ENCODE data around the gene TEAD4. TPM values are rescaled to one million over a fixed set of nuclear protein-coding genes. Genes with fewer than 3 reads are reported as not detected.
A peak's percentile ranks its signal among the peaks of the same experiment; 100 is the strongest.

TEAD4 gene
- 10.9 and 11.3 TPM in 2 replicates for total RNA-seq (2014; rRNA removed; shearing (Covaris generic))

DNA sequence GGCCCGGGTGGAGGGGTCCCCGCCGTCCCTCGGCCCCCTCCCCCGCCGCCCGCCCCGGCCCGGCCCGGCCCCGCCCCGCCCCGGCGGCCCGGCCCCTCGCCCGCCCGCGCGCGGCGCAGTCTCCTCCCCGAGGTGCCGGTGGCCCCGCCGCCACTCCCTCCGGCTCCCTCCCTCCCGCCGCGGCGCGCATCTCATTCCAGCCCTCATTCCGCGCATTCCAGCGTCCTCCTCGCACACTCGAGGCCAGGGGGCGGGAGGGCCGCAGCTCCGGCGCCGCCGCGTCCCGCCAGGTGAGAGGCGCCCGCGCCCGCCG, at the start of gene TEAD4:
TEAD4 (plus strand) TSS at position 206 of the 313 bp plus-strand sequence.
- peak; percentile 75 for DNase-seq (ENCODE audit: low read depth)

GRCh38 chr12:2912216-2912575, 47.0 kb upstream of the TEAD4 start:
- no peak for DNase-seq (ENCODE audit: low read depth)

DNA sequence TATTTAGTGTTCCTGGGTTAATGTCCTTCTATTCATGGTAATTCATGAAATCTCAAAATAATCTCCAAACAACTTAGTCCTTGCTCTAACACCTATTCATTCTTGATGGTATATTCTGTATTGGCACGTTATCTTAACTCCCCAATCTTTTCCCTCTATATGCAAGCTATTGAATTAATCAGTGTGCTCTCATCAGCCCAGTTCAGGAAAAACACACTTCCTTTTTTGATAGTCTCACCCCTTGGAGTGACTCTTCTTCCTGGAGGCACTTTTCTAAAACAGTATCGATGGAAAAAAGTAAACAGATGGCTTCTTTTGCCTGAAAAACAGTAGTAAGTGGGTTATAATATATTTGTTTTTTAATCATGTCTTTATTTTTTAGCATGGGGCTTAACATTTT, 39.9 kb upstream of the TEAD4 start:
- no peak for DNase-seq (ENCODE audit: low read depth)

DNA sequence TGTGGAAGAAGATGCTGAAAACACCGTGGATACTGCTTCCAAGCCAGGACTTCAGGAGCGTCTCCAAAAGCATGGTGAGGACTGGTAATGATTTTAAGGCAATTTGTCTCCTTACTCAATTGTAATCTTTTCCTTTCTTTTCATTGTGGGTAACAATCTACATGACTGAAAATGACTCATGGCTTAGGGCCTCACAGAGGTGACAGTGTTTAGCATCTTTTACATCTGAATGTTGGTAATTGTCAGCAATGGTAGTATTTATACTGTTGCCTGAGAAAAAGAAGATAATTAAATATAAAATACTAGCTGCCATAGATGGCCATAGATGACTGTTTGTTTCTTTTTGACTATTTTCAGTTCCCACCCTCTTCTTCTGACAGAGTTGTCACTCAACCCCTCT, 36.9 kb upstream of the TEAD4 start:
- peak; percentile 5 for DNase-seq (ENCODE audit: low read depth)

- no peak for DNase-seq (ENCODE audit: low read depth)
Observed at GRCh38 chr12:2923057-2923456, 36.1 kb upstream of the TEAD4 start.

- DNase-seq (ENCODE audit: low read depth), result peak; percentile 29
Observed at GRCh38 chr12:2924019-2924418, 35.2 kb upstream of the TEAD4 start.

DNA sequence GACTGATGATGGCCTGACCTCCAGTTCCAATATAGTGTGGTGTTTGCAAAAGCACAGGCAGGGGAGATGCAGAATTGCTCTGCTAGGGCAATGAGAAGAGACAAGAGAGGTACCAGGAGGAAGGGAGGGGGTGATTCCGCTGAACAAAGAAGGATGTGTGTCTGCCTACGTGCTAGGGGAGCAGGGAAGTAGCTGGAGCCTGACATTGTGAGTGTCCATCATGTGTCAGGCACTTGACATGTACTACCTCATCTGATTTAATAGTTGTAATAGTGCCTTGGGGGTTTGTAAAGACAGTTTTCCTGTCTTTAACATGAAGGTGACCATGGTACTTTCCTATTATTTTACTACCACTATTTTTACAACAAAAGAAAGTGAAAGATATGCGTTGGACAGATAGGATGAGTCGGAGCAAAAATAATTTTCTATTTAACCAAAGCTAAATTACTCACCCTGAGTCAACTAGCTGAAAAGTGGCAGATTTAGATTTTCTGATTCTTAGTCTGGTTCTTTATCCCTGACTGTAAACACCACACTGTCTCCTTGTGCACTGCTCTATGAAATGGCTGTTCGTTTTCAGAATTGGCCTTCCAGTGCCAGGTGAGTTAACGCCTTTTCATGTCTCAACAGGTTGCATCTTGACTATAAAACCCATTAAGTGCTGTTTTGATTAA, 33.7 kb upstream of the TEAD4 start:
- DNase-seq (ENCODE audit: low read depth), result no peak

- no peak for DNase-seq (ENCODE audit: low read depth)
Observed at GRCh38 chr12:2930865-2931264, 28.3 kb upstream of the TEAD4 start.

DNA sequence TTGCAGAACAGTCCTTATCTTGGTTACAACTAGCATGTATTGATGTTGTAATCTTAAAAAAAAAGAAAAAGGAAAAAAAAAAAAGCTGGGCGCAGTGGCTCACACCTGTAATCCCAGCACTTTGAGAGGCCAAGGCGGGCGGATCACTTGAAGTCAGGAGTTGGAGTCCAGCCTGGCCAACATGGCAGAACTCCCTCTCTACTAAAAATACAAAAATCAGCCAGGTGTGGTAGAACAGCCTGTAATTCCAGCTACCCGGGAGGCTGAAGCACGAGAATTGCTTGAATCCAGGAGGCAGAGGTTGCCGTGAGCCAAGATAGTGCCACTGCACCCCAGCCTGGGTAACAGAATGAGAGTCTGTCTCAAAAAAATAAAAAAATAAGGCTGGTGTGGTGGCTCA, 25.6 kb upstream of the TEAD4 start:
- DNase-seq (ENCODE audit: low read depth), result no peak

GRCh38 chr12:2934371-2934770, 24.8 kb upstream of the TEAD4 start:
- DNase-seq (ENCODE audit: low read depth), result no peak

DNA sequence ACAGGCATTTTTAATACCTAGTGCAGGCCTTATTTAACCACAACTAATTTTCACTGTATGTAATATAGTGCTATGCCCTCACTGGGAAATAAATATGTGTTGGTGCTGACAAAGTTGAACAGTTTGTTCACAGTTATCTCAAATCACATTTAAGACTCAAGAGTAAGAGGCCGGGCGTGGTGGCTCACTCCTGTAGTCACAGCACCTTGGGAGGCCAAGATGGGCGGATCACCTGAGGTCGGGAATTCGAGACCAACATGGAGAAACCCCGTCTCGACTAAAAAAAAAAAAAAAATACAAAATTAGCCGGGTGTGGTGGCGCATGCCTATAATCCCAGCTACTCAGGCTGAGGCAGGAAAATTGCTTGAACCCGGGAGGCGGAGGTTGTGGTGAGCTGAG, 22.9 kb upstream of the TEAD4 start:
- DNase-seq (ENCODE audit: low read depth), result no peak

DNA sequence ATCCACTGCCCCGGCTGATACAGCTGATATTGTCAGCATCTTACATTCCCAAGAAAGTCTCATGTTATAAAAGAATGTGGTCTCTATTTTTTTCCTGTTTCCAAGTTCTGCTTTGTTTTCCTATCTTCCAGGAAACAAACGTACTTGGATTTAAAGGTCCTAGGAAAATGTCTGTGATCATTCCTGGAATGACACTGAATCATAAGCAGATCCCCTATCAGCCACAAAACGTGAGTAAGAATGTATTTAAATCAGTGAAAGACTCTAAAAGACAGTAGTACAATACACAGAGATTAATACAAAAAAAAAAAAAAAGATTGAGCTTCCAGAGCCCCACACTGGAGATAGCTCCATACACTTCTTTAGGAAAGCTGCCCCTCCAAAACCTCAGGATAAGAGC, 21.7 kb upstream of the TEAD4 start:
- DNase-seq (ENCODE audit: low read depth), result no peak

DNA sequence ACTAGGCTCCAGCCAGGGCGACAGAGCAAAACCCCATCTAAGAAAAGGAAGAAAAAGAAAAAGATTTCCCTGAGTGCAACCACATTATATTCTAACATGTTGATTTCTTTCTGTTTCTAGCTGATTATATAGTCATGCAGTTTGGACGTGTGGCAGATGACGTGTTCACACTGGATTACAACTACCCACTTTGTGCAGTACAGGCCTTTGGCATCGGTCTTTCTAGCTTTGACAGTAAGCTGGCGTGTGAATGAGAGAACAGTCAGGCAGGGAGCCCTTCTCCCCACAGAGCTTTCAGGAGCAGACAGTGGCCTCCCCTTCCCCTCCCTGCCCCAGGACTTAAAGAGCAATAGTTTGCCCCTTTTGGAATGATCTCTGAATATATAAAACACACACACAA, 20.0 kb upstream of the TEAD4 start:
- no peak for DNase-seq (ENCODE audit: low read depth)

DNA sequence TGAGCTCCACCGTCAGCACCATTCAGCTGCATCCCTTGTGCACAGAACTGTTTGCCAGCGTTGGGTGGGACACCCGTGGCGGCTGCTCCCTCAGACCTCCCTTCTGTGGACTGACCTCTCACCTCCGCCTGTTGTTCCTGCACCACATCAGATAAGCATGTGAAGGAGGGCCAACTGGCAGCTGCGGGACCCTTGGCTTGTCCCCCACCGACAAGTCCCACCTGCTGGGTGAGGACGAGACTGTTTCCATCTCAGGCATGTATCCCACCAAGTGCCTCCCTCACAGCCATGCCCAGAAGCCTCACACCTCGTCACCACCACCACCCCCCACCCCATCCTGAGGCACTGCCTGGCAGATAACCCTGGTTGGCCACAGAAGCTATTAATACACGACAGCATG, 18.6 kb upstream of the TEAD4 start:
- DNase-seq (ENCODE audit: low read depth), result no peak

GRCh38 chr12:2941524-2941923, 17.7 kb upstream of the TEAD4 start:
- no peak for DNase-seq (ENCODE audit: low read depth)

- DNase-seq (ENCODE audit: low read depth), result no peak
Observed at GRCh38 chr12:2944401-2945047, 14.7 kb upstream of the TEAD4 start.

GRCh38 chr12:2949411-2949810, 9.8 kb upstream of the TEAD4 start:
- DNase-seq (ENCODE audit: low read depth), result peak; percentile 6

DNA sequence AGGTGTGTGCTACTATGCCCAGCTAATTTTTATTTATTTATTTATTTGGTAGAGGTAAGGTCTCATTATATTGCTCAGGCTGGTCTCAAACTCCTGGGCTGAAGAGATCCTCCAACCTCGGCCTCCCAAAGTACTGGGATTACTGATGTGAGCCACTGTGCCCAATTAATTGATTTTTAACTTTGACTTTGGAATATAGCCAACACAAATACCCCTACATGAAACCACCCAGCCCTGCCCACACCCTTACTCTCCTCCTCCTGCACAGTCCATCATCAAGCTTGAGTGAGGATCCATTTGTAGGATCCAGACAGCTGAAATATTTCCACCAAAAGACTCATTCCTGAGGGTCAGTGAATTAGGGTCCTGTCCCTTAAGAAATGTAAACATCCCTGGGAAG, 3.3 kb upstream of the TEAD4 start:
- no peak for DNase-seq (ENCODE audit: low read depth)

- peak; percentile 19 for DNase-seq (ENCODE audit: low read depth)
Observed at GRCh38 chr12:2957816-2958431, 1.3 kb upstream of the TEAD4 start.

DNA sequence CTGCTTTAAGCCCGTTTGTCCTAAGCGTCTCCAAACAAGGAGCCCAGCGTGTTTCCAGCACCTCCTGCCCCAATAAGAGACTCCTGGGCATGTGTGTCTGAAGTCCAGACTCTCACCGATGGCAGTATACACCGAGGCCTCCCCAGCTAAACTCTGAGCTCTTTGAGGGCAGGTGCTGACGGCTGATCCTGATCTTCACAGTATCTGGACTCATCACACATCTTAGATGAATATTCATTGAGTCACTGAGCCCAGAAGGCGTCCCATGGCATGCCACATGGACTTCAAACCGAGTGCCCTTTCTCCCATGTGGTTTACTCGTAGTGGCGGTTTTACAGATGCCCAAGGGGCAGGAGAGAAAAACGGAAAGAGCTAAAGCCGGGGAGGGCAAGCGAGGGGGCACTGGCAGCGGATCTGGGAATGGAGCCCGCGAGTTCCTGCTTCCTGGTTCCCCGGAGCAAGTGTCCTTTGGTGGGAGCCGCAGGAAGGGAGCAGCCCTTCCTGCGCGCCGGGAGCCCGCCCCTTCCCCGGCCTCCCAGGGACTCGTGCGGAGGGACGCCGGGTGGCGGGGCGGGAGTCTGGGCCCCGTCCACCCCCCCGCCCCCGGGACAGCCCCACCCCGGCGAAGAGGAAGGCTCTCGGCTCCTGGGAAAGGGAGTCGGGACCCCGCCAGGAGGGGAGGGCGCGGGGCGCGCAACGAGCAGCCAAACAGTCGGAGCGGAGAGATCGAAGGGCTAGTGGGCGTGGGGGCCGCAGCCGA, 585 bp upstream of the TEAD4 start:
- peak; percentile 88 for DNase-seq (ENCODE audit: low read depth)

DNA sequence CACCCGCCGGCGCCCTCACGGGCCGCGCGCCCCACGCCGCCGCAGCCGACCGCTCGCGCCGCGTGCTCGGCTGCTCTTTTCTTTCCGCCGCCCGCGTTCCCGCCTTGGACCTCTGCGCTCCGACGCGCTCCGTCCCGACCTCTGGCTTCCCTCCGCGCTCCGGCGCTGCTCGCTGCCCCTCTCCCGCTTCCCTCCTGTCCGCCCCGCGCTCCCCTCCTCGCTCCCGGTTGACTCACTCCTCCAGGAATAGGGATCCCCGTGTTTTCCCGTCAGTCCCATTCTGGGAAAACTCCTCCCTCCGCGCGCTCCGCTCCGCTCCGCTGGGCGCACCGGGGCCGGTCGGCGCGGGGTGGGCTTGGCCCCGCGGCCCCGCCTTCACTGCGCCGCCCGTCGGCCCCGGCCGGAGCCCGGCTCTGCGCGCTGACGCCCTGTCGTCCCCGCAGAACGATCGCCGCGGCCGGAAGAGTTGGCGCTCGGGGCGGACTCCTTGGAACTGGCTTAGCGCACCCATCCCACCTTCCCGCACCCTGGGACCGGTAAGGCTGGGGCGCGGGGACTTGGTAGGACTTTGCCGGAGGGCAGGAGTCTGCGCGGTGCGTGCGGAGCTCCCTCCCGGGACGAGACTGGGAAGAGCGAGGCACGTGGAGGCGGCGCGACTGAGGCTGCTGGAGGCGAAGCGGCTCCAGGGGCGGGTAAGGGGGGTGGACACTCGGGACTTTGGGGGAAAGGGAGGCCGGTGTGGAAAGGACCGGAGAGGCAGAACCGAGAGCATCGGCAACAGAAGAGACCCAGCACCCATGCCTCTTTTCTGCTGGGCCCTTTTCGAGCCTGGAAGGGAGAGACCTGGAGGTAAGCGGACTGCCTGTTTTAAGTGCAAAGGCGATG, 550 bp downstream of the TEAD4 start:
- peak; percentile 57 for DNase-seq (ENCODE audit: low read depth)

All from RPMI7951 (cell line).